HepG2 (cell line): ENCODE measurements around the gene ZNF292.

ENCODE experiments used
- CTCF ChIP-seq: sonication (generic); formaldehyde crosslinking; IDR thresholded peaks from 2 replicates; pipeline ENCODE4 v1.5.0; 2020; ENCODE audit warnings: mild to moderate bottlenecking, missing genetic modification reagents, moderate library complexity
- JUNB ChIP-seq: sonication (generic); formaldehyde crosslinking; IDR thresholded peaks from 2 replicates; pipeline ENCODE4 v1.8.0; 2022; ENCODE audit warnings: missing genetic modification reagents, mild to moderate bottlenecking, borderline replicate concordance
- POGZ ChIP-seq: sonication (generic); formaldehyde crosslinking; IDR thresholded peaks from 2 replicates; pipeline ENCODE4 v1.4.0; 2020; ENCODE audit warnings: mild to moderate bottlenecking, missing genetic modification reagents
- POLR2AphosphoS5 ChIP-seq: IDR thresholded peaks from 2 replicates; pipeline ENCODE4 v1.6.1; 2012; ENCODE audit warnings: low read depth, low read length
- ZBTB10 ChIP-seq: sonication (generic); formaldehyde crosslinking; IDR thresholded peaks from 2 replicates; pipeline ENCODE4 v1.4.0; 2020; ENCODE audit warnings: missing genetic modification reagents, borderline replicate concordance
- ZBTB26 ChIP-seq: IDR thresholded peaks from 2 replicates; pipeline ENCODE4 v1.6.1; 2016; ENCODE audit warnings: missing compliant biosample characterization, missing genetic modification reagents, borderline replicate concordance
- ZBTB40 ChIP-seq, 2 experiments: fragments of 450-650 bp in 1 of 2; sonication (generic) in 1 of 2; formaldehyde crosslinking in 1 of 2; IDR thresholded peaks; 2 replicates each; pipeline versions ENCODE4 v1.6.1 to v1.8.0; 2016 to 2022; ENCODE audit warnings: antibody characterized with exemption in 1 of 2, mild to moderate bottlenecking in 1 of 2, missing genetic modification reagents in 1 of 2
- ZNF24 ChIP-seq: fragments of 450-650 bp; IDR thresholded peaks from 2 replicates; pipeline ENCODE4 v1.6.1; 2017; ENCODE audit warnings: antibody characterized with exemption, mild to moderate bottlenecking
- ZNF343 ChIP-seq: sonication (generic); formaldehyde crosslinking; IDR thresholded peaks from 2 replicates; pipeline ENCODE4 v1.4.0; 2020; ENCODE audit warnings: mild to moderate bottlenecking, missing genetic modification reagents
- ZNF362 ChIP-seq: sonication (generic); formaldehyde crosslinking; IDR thresholded peaks from 2 replicates; pipeline ENCODE4 v1.4.0; 2020; ENCODE audit warnings: missing genetic modification reagents, mild to moderate bottlenecking, borderline replicate concordance
- ZNF543 ChIP-seq: sonication (generic); formaldehyde crosslinking; IDR thresholded peaks from 2 replicates; pipeline ENCODE4 v1.4.0; 2020; ENCODE audit warnings: mild to moderate bottlenecking, missing genetic modification reagents
- ZNF782 ChIP-seq: sonication (generic); formaldehyde crosslinking; IDR thresholded peaks from 2 replicates; pipeline ENCODE4 v1.4.0; 2020; ENCODE audit warnings: missing genetic modification reagents, mild to moderate bottlenecking, borderline replicate concordance

- TF ChIP-seq CTCF (no peak), ZNF782 (CRISPR knock-in tag) (no peak), ZBTB26 (CRISPR knock-in tag) (no peak), ZBTB40 (IDR thresholded peaks at IDR 0.05) (no peak), ZBTB40 (CRISPR knock-in tag; IDR thresholded peaks at IDR 0.05) (no peak), ZNF343 (CRISPR knock-in tag) (no peak), JUNB (no peak), ZNF362 (CRISPR knock-in tag) (no peak), ZNF543 (no peak), ZNF24 (no peak), ZBTB10 (CRISPR knock-in tag) (no peak), POGZ (no peak), POLR2AphosphoS5 (no peak)
These were observed 3.4 kb upstream of the ZNF292 start for GRCh38 chr6:87151781-87152525.
